Endodermal cell (in vitro differentiated cells): ENCODE data around the gene SLC38A3. TPM values are rescaled to one million over a fixed set of nuclear protein-coding genes. Genes with fewer than 3 reads are reported as not detected.
A peak's percentile ranks its signal among the peaks of the same experiment; 100 is the strongest.

Source experiments
- DNase-seq: peaks from one replicate; pipeline ENCODE4 v3.0.0-alpha.2; 2017
- H3K27ac ChIP-seq: 2 replicates; pipeline ENCODE4 v1.5.1; 2013; ENCODE audit warnings: mild to moderate bottlenecking, low read depth, low read length, moderate library complexity
- H3K27me3 ChIP-seq: 2 replicates; pipeline ENCODE4 v1.6.1; 2013; ENCODE audit warnings: mild to moderate bottlenecking, low read length, moderate library complexity; ENCODE audit not compliant: insufficient read depth, control insufficient read depth, poor library complexity, severe bottlenecking
- H3K36me3 ChIP-seq: 2 replicates; pipeline ENCODE4 v1.7.0; 2013; ENCODE audit warnings: mild to moderate bottlenecking, low read length, moderate library complexity; ENCODE audit not compliant: control insufficient read depth, insufficient read depth
- H3K4me1 ChIP-seq: one replicate; pipeline ENCODE4 v1.7.0; 2013; ENCODE audit warnings: low read length; ENCODE audit not compliant: control insufficient read depth, insufficient read depth
- H3K4me3 ChIP-seq: 2 replicates; pipeline ENCODE4 v1.5.1; 2013; ENCODE audit warnings: mild to moderate bottlenecking, low read length, moderate library complexity
- H3K9ac ChIP-seq: 2 replicates; pipeline ENCODE4 v1.6.1; 2013; ENCODE audit warnings: mild to moderate bottlenecking, low read length, moderate library complexity; ENCODE audit not compliant: poor library complexity, severe bottlenecking; ENCODE audit errors: extremely low read depth
- H3K9me3 ChIP-seq: 2 replicates; pipeline ENCODE4 v1.6.1; 2013; ENCODE audit warnings: mild to moderate bottlenecking, low read length, moderate library complexity; ENCODE audit not compliant: control insufficient read depth
- H3K27ac Mint-ChIP-seq: 2 replicates; pipeline ENCODE4 v1.8.0; 2020; ENCODE audit warnings: mixed read lengths
- H3K27me3 Mint-ChIP-seq: 2 replicates; pipeline ENCODE4 v1.8.0; 2021; ENCODE audit warnings: mild to moderate bottlenecking, mixed read lengths; ENCODE audit not compliant: insufficient read depth
- H3K36me3 Mint-ChIP-seq: 2 replicates; pipeline ENCODE4 v1.8.0; 2020; ENCODE audit warnings: low read depth, mixed read lengths
- H3K4me1 Mint-ChIP-seq: 2 replicates; pipeline ENCODE4 v1.8.0; 2020; ENCODE audit warnings: mixed read lengths
- H3K4me3 Mint-ChIP-seq: 2 replicates; pipeline ENCODE4 v1.8.0; 2020; ENCODE audit warnings: mild to moderate bottlenecking, moderate library complexity, mixed read lengths
- H3K9me3 Mint-ChIP-seq: 2 replicates; pipeline ENCODE4 v1.8.0; 2020; ENCODE audit warnings: mild to moderate bottlenecking, mixed read lengths
- whole genome bisulfite sequencing, 2 experiments: methylation state at CpG; one replicate each; pipeline versions ENCODE4 v1.1.5 to v1.1.7; 2013; ENCODE audit warnings: missing lambda C conversion rate in 2 of 2, mixed read lengths in 1 of 2; ENCODE audit not compliant: insufficient coverage in 1 of 2, insufficient read length in 1 of 2; 5-methylcytosine and 5-hydroxymethylcytosine counted together
- total RNA-seq, 2 donors: library from RNA; stranded (reverse); fragmentation: NEBNext Ultra II Directional in 1 of 2; extraction: Animal tissue kit (Norgen Biotek cat#: 25700) in 1 of 2; gene quantifications; 2 replicates in 1 of 2; 3 replicates in 1 of 2; pipeline ENCODE4 v1.2.1, GENCODE V29; 2021
- TF ChIP-seq, protein P1 (sequence below): fragments of 200-600 bp; sonication (generic); conservative IDR thresholded peaks from 2 replicates; pipeline ENCODE4 v1.5.0; 2021; ENCODE audit warnings: antibody characterized with exemption, mild to moderate bottlenecking

SLC38A3 gene
- total RNA-seq, 2 donors from 2014 or later, result 1.5 to 1.9 TPM

DNA sequence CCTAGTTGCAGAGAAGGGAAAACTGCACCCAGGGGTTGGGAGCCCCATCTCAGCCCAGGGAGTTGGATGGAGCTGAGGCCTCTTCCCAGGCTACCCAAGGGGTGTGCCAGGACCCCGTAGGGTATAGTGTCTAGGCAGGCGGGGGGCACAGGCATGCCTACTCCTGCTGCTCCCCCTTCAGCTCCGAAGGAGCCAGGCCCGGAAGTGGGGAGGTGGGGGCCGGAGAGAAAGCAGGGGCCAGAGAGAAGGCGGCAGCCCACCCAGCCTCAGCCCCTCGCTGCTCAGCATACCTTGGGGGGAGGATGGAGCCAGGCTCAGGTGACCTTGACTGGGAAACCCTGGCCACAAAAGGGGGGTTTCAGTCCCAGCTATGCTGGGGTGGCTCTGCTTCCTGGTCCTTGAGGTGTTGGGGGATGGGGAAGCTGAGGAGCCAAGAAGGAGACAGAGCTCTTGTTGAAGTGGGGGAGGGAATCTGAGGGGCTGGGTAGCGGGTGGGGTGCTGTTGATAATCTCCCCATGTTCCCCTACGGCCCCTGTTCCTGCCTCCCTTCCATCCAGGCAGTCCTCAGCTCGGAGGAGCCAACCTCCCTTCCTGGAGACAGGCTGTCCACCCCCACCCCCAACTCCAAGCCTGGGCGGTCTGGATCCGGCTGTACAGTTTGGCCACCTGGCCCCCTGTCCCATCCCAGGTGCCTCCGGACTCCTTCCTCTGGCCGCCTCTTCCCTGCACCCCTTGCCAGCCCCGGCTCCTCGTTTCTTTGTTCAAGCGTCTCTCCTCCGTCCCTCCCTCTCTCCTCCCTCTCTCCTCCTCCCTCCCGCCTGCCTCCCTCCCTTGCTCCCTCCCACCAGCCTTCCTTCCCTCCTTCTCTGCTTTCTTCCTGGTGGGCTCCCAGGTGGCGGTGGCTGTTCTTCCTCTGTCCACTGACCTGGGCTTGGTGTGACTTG lies 48.2 kb upstream of the SLC38A3 start:
- H3K9ac ChIP-seq, result no peak overlapping the region
- peak; percentile 84 for DNase-seq
- H3K36me3 ChIP-seq, result no peaks in the 10 kb centered on the region
- peaks cover 21% of the 10 kb centered on the region for H3K4me1 ChIP-seq
- Mint-ChIP-seq H3K4me3 (peak overlapping the region; percentile 93), H3K9me3 (no peaks in the 10 kb centered on the region), H3K4me1 (peaks cover 46% of the 10 kb centered on the region), H3K36me3 (peaks cover 2% of the 10 kb centered on the region), H3K27ac (peak overlapping the region; percentile 70), H3K27me3 (peaks cover 15% of the 10 kb centered on the region)
- H3K27me3 ChIP-seq, result peaks cover 25% of the 10 kb centered on the region
- H3K9me3 ChIP-seq, result no peaks in the 10 kb centered on the region
- peak overlapping the region; percentile 43 for H3K27ac ChIP-seq
- WGBS, 2 experiments, result 19 to 21% methylated on average over 15 to 19 of the region's 20 CpGs
- TF ChIP-seq, protein P1, sequence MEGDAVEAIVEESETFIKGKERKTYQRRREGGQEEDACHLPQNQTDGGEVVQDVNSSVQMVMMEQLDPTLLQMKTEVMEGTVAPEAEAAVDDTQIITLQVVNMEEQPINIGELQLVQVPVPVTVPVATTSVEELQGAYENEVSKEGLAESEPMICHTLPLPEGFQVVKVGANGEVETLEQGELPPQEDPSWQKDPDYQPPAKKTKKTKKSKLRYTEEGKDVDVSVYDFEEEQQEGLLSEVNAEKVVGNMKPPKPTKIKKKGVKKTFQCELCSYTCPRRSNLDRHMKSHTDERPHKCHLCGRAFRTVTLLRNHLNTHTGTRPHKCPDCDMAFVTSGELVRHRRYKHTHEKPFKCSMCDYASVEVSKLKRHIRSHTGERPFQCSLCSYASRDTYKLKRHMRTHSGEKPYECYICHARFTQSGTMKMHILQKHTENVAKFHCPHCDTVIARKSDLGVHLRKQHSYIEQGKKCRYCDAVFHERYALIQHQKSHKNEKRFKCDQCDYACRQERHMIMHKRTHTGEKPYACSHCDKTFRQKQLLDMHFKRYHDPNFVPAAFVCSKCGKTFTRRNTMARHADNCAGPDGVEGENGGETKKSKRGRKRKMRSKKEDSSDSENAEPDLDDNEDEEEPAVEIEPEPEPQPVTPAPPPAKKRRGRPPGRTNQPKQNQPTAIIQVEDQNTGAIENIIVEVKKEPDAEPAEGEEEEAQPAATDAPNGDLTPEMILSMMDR, result no peak
- H3K4me3 ChIP-seq, result peak overlapping the region; percentile 85

DNA sequence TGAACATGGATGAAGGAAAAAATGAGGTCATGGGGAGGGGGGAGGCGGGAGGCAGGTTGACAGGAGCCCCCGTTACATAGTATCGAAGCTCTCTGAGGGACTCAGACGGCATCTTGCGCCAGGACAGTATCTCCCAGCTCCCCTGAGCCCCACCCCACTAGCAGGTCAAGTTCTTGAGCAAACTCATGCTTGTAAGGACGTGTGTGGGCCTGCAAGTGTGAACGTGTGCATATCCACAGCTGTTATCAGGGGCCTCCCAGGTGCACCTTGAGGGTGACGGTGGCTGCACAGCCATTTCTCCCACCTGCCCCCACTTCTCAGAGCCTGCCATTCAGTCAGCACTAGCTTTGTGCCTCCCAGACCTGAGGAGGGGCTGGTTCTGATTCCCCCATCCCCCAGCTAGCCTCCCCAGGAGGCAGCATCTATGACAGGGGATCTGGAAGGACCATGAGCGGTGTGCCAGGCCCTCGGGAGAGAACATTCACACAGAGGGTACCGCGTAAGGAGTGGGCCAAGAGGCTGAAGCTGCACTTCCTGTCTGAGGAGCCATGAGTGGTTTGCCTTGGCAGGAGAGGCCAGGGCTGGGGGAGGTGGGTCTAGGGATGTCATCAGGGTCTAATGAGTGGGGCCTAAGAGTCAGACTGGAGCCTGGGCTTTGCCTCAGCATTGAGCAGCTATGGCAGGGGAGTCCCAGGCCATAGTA lies 47.1 kb upstream of the SLC38A3 start:
- Histone ChIP-seq H3K27ac (no peak overlapping the region), H3K4me3 (no peak overlapping the region), H3K4me1 (peaks cover 29% of the 10 kb centered on the region), H3K27me3 (peaks cover 23% of the 10 kb centered on the region), H3K9ac (no peak overlapping the region), H3K9me3 (no peaks in the 10 kb centered on the region), H3K36me3 (no peaks in the 10 kb centered on the region)
- TF ChIP-seq, protein P1, result no peak
- peaks cover 57% of the 10 kb centered on the region for H3K4me1 Mint-ChIP-seq
- peak overlapping the region; percentile 93 for H3K4me3 Mint-ChIP-seq
- peaks cover 14% of the 10 kb centered on the region for H3K27me3 Mint-ChIP-seq
- peak overlapping the region; percentile 74 for H3K27ac Mint-ChIP-seq
- H3K9me3 Mint-ChIP-seq, result no peaks in the 10 kb centered on the region
- 84 to 86% methylated on average over 10 to 12 of the region's 12 CpGs for WGBS, 2 experiments
- no peak for DNase-seq
- peaks cover 6% of the 10 kb centered on the region for H3K36me3 Mint-ChIP-seq

DNA sequence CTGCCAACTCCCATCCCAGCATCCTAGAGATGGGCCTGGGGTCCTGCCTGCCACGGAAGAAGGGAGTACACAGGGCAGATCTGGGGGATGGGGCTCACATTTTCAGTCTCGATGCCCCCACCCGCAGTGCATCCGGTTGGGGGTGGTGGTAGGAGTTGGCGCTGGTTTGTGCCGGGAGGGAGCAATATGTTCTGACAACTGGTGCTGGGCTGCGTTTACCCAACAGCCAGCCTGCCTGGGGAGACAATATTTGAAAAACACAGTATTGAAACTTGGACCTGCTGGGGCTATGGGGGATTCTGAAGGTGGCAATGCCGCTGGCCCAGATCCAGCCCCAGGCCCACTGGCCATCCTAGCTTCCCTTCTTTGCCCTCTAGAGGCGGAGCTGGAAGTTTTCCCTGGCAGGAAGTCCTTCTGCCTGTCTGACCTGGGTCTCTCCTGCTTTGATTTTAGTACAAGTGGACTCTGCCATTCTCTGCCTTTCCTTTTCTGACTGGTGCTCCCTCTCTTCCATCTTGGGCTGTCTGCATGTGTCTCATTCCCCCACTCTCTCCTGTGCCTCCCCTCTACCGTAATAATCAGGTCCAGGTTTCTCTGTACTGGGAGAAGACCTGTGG lies 46.4 kb upstream of the SLC38A3 start:
- no peak overlapping the region for H3K27ac ChIP-seq
- WGBS, 2 experiments, result 87 to 90% methylated on average over 7 to 10 of the region's 10 CpGs
- H3K9me3 Mint-ChIP-seq, result no peaks in the 10 kb centered on the region

More for the DNA sequence above, 46.4 kb upstream of the SLC38A3 start:
- TF ChIP-seq, protein P1, result peak; percentile 36
- H3K4me1 ChIP-seq, result peaks cover 29% of the 10 kb centered on the region
- no peaks in the 10 kb centered on the region for H3K9me3 ChIP-seq
- no peaks in the 10 kb centered on the region for H3K36me3 ChIP-seq
- peaks cover 57% of the 10 kb centered on the region for H3K4me1 Mint-ChIP-seq
- DNase-seq, result no peak
- H3K27ac Mint-ChIP-seq, result peak overlapping the region; percentile 74
- no peak overlapping the region for H3K4me3 Mint-ChIP-seq
- H3K36me3 Mint-ChIP-seq, result peaks cover 6% of the 10 kb centered on the region
- H3K27me3 Mint-ChIP-seq, result peaks cover 7% of the 10 kb centered on the region
- H3K27me3 ChIP-seq, result peaks cover 17% of the 10 kb centered on the region
- no peak overlapping the region for H3K9ac ChIP-seq
- H3K4me3 ChIP-seq, result no peak overlapping the region
